Kidney (tissue), 14 donors: ENCODE data around the gene TIMP3. TPM values are rescaled to one million over a fixed set of nuclear protein-coding genes. Genes with fewer than 3 reads are reported as not detected.
A peak's percentile ranks its signal among the peaks of the same experiment; 100 is the strongest.

Source experiments
- DNase-seq, 5 donors: peaks; one replicate each; pipeline ENCODE4 v3.0.0-alpha.2; 2013 to 2020
- FAIRE-seq: peaks from 2 replicates; lab custom pipeline; 2012; peaks lifted over from hg19 to GRCh38; lab: Jason Lieb, UNC
- H3K27ac ChIP-seq, 2 donors: one replicate each; pipeline ENCODE4 v1.7.0; 2013; ENCODE audit warnings: low read depth in 2 of 2, low read length in 2 of 2, inconsistent platforms in 1 of 2
- H3K27me3 ChIP-seq: one replicate; pipeline ENCODE4 v1.7.1; 2013; ENCODE audit warnings: low read length, inconsistent platforms; ENCODE audit not compliant: control insufficient read depth, insufficient read depth
- H3K36me3 ChIP-seq, 3 donors: one replicate each; pipeline versions ENCODE4 v1.7.0 to v1.7.1; 2013; ENCODE audit warnings: low read length in 3 of 3, control low read depth in 1 of 3, inconsistent platforms in 1 of 3; ENCODE audit not compliant: insufficient read depth in 3 of 3, control insufficient read depth in 2 of 3
- H3K4me1 ChIP-seq, 3 donors: one replicate each; pipeline versions ENCODE4 v1.7.0 to v1.7.1; 2013; ENCODE audit warnings: low read length in 3 of 3, inconsistent platforms in 1 of 3, low read depth in 1 of 3; ENCODE audit not compliant: control insufficient read depth in 2 of 3, insufficient read depth in 2 of 3
- H3K4me3 ChIP-seq, 3 donors: one replicate each; pipeline versions ENCODE4 v1.7.0 to v1.8.1; 2013; ENCODE audit warnings: low read length in 3 of 3, control low read depth in 1 of 3, inconsistent platforms in 1 of 3
- H3K9ac ChIP-seq, 3 donors: one replicate each; pipeline versions ENCODE4 v1.7.0 to v1.7.1; 2013; ENCODE audit warnings: low read length in 3 of 3, control low read depth in 1 of 3, inconsistent platforms in 1 of 3
- H3K9me3 ChIP-seq, 3 donors: one replicate each; pipeline versions ENCODE4 v1.7.0 to v1.7.1; 2013; ENCODE audit warnings: low read length in 3 of 3, control low read depth in 1 of 3, inconsistent platforms in 1 of 3; ENCODE audit not compliant: control insufficient read depth in 2 of 3, insufficient read depth in 1 of 3
- intact Hi-C: fragments of 100-400 bp; cut with DNase I; formaldehyde crosslinking; loops from one replicate; pipeline ENCODE4 v1.11.1; 2022
- polyA plus RNA-seq: library from polyadenylated mRNA; stranded (reverse); fragments of 350-450 nt; fragmentation: Illumina TruSeq; extraction: RNeasy Lipid Tissue Mini Kit (QIAGEN cat#74804); gene quantifications from one replicate; pipeline ENCODE4 v1.2.3, GENCODE V29; 2014; ENCODE audit warnings: low read depth, low replicate concordance; ENCODE audit not compliant: insufficient read depth
- total RNA-seq: library from RNA; stranded (reverse); fragmentation: NEBNext Ultra II Directional; extraction: Animal tissue kit (Norgen Biotek cat#: 25700); gene quantifications from one replicate; pipeline ENCODE4 v1.2.1, GENCODE V29; 2021
- TF ChIP-seq, protein P1 (sequence below): IDR thresholded peaks from 3 replicates; pipeline ENCODE4 v1.5.1; 2012; ENCODE audit warnings: mild to moderate bottlenecking, moderate library complexity, borderline replicate concordance; ENCODE audit not compliant: insufficient read depth; ENCODE audit errors: extremely low read depth
- donor health status: control.
- donor health status: control.
- donor health status: control.
- donor health status: control.
- donor health status: control.
- donor health status: DM: yes; HTN: yes; CAD: no.
- donor health status: Normal renal cell carcinoma (clear cell type).

Gene TIMP3
- total and polyA plus RNA-seq, 2 donors from 2014 or later, result 198 to 818 TPM

DNA sequence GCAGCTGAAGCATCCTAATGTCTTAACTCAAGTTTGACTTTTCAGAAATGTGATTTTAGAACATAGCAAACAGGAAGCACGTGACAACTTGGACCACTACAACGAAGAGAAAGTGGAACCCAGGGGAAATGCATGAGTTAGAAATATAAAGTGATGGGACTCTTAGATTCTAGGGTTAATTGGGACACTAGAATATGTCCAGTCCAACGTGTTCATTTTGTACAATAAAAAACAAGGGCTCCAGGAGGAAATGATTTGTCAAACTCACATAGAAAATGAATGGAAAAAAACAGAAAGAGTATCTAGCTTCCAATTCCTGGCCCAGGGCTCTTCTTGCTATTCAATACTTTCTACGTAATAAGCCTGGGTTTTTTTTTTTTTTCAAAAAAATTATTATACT lies 30.7 kb downstream of the TIMP3 start:
- FAIRE-seq (no peak), DNase-seq (no peak)
- peaks cover 0 to 36% (median 31%) of the 10 kb centered on the region in 3 donors for H3K4me1 ChIP-seq
- H3K36me3 ChIP-seq, result peaks cover 0 to 21% (median 5%) of the 10 kb centered on the region in 3 donors
- H3K4me3 ChIP-seq, result no peak overlapping the region
- no peaks in the 10 kb centered on the region for H3K27me3 ChIP-seq
- H3K9ac ChIP-seq, result no peak overlapping the region
- H3K9me3 ChIP-seq, result no peaks in the 10 kb centered on the region
- intact Hi-C loops, result no loop called here
- TF ChIP-seq, protein P1, sequence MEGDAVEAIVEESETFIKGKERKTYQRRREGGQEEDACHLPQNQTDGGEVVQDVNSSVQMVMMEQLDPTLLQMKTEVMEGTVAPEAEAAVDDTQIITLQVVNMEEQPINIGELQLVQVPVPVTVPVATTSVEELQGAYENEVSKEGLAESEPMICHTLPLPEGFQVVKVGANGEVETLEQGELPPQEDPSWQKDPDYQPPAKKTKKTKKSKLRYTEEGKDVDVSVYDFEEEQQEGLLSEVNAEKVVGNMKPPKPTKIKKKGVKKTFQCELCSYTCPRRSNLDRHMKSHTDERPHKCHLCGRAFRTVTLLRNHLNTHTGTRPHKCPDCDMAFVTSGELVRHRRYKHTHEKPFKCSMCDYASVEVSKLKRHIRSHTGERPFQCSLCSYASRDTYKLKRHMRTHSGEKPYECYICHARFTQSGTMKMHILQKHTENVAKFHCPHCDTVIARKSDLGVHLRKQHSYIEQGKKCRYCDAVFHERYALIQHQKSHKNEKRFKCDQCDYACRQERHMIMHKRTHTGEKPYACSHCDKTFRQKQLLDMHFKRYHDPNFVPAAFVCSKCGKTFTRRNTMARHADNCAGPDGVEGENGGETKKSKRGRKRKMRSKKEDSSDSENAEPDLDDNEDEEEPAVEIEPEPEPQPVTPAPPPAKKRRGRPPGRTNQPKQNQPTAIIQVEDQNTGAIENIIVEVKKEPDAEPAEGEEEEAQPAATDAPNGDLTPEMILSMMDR, result no peak
- H3K27ac ChIP-seq, result no peak overlapping the region

GRCh38 chr22:32836280-32837123 lies 35.0 kb downstream of the TIMP3 start:
- peaks cover 12 to 41% (median 31%) of the 10 kb centered on the region in 3 donors for H3K4me1 ChIP-seq
- FAIRE-seq (no peak), DNase-seq (peak in 2 of 5 donors; percentile 31 to 51)
- intact Hi-C loops, result no loop called here
- H3K9me3 ChIP-seq, result no peaks in the 10 kb centered on the region
- H3K27ac ChIP-seq, result no peak overlapping the region
- TF ChIP-seq, protein P1, result peak; percentile 45
- H3K27me3 ChIP-seq, result no peaks in the 10 kb centered on the region
- peaks cover 0 to 14% (median 5%) of the 10 kb centered on the region in 3 donors for H3K36me3 ChIP-seq
- no peak overlapping the region for H3K4me3 ChIP-seq
- no peak overlapping the region for H3K9ac ChIP-seq

DNA sequence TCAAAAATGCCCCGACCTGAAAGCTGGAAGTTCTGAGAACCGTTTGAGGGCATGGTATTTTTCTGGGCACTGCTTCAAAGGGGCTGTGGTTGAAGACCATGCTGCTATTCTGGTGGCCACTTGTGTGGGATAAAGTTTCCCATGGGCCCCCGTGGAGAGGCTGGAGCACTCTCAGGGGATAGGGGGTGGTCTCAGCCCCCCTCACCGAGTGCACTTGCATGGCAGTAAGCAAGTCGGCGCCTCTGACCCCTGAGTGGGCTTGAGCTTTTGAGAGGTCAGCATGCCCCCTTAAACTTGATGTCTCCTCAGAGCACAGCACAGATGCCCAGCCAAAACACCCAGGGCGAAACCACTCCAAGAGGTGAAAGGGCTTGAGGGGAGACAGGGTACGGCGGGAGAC lies 35.6 kb downstream of the TIMP3 start:
- FAIRE-seq (no peak), DNase-seq (no peak)
- intact Hi-C loops, result no loop called here
- Histone ChIP-seq H3K9ac (no peak overlapping the region), H3K36me3 (peaks cover 0 to 14% (median 5%) of the 10 kb centered on the region in 3 donors), H3K27ac (no peak overlapping the region), H3K27me3 (no peaks in the 10 kb centered on the region), H3K4me1 (peaks cover 12 to 40% (median 25%) of the 10 kb centered on the region in 3 donors), H3K9me3 (no peaks in the 10 kb centered on the region), H3K4me3 (no peak overlapping the region)
- TF ChIP-seq, protein P1, result no peak
